Skeletal muscle tissue (tissue), 4 donors: Measurements from ENCODE around the gene ITPK1. TPM values are rescaled to one million over a fixed set of nuclear protein-coding genes. Genes with fewer than 3 reads are reported as not detected.

Experiments
- H3K27ac ChIP-seq: one replicate; pipeline ENCODE4 v1.7.0; 2013; ENCODE audit warnings: mild to moderate bottlenecking, low read depth, low read length, inconsistent platforms
- H3K27me3 ChIP-seq, 3 donors: one replicate each; pipeline ENCODE4 v1.7.0; 2013; ENCODE audit warnings: low read length in 3 of 3; ENCODE audit not compliant: control insufficient read depth in 3 of 3, insufficient read depth in 3 of 3
- H3K36me3 ChIP-seq, 3 donors: one replicate each; pipeline ENCODE4 v1.7.0; 2013; ENCODE audit warnings: low read length in 3 of 3; ENCODE audit not compliant: control insufficient read depth in 3 of 3, insufficient read depth in 3 of 3
- H3K4me1 ChIP-seq, 3 donors: one replicate each; pipeline ENCODE4 v1.7.0; 2013; ENCODE audit warnings: low read length in 3 of 3, mild to moderate bottlenecking in 3 of 3; ENCODE audit not compliant: control insufficient read depth in 3 of 3, insufficient read depth in 3 of 3
- H3K4me3 ChIP-seq, 3 donors: one replicate each; pipeline ENCODE4 v1.7.0; 2013; ENCODE audit warnings: low read length in 3 of 3
- H3K9ac ChIP-seq, 3 donors: one replicate each; pipeline ENCODE4 v1.7.0; 2013; ENCODE audit warnings: low read length in 3 of 3, mild to moderate bottlenecking in 3 of 3, moderate library complexity in 2 of 3, low read depth in 1 of 3
- H3K9me3 ChIP-seq, 3 donors: one replicate each; pipeline ENCODE4 v1.7.0; 2013; ENCODE audit warnings: low read length in 3 of 3; ENCODE audit not compliant: control insufficient read depth in 3 of 3
- total RNA-seq: library from RNA; depleted of rRNA; stranded (reverse); fragments of >200 nt; gene quantifications from one replicate; pipeline ENCODE4 v1.2.3, GENCODE V29; 2014
- donor health status: Osteomylitis.

The ITPK1 gene
- total RNA-seq, 1 donor from 2014 or later, result 4.7 TPM

DNA sequence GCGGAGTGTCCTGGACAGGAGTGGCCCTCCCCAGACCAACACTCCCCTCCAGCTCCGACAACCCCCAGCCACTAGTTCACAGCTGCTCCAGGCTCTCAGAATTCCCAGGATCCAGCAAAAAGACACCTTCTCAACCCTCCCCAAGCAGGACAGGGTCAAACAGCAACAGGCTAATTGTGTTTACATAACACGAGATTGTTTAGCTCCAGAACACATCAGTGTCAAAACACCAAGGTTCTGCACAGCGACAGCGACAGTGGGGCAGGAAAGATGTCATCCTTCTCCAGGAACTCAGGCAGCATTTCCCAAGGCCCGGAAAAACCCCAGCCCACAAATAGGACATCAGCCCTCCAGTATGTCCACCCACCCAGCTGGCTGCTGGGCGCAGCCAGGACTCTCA, 16.5 kb downstream of the ITPK1 start:
- Histone ChIP-seq H3K9me3 (no peaks in the 10 kb centered on the region), H3K27ac (no peak overlapping the region), H3K36me3 (no peaks in the 10 kb centered on the region), H3K4me3 (no peak overlapping the region), H3K9ac (no peak overlapping the region), H3K4me1 (peaks cover 5 to 18% (median 6%) of the 10 kb centered on the region in 3 donors), H3K27me3 (no peaks in the 10 kb centered on the region)

DNA sequence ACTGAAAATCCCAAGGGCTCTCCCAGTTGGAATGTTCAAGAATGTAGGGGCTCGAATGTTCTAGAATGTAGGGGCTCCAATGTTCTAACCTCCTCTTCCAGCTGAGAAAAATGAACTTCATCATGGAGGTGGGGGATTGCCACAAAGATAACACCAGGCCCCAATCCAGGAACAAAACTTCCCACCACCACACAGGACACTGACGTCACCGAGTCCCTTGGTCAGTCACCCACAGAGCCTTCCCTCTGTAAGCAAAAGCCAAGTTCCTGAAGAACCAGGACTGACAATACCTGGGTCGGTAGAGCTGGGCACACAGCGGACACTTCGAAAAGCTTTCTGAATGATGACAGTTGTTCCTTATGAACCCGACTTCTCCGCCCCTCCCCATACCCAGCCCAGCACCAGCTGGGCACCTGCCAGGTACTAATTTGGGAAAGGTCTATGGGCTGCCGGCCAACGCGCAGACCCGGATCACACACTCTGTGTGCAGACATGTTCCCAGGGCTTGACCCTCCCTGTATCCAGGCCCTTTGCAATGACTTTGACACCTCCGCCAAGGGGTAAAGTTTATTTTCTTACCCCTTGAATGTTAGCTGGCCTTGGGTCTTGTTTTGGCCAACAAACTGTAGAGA, 18.9 kb downstream of the ITPK1 start:
- H3K27ac ChIP-seq, result no peak overlapping the region
- peaks cover 11 to 37% (median 17%) of the 10 kb centered on the region in 3 donors for H3K4me1 ChIP-seq
- H3K9me3 ChIP-seq, result no peaks in the 10 kb centered on the region
- H3K9ac ChIP-seq, result peak overlapping the region in 2 of 3 donors; percentile 3 to 14
- H3K4me3 ChIP-seq, result no peak overlapping the region
- no peaks in the 10 kb centered on the region for H3K27me3 ChIP-seq
- H3K36me3 ChIP-seq, result no peaks in the 10 kb centered on the region

DNA sequence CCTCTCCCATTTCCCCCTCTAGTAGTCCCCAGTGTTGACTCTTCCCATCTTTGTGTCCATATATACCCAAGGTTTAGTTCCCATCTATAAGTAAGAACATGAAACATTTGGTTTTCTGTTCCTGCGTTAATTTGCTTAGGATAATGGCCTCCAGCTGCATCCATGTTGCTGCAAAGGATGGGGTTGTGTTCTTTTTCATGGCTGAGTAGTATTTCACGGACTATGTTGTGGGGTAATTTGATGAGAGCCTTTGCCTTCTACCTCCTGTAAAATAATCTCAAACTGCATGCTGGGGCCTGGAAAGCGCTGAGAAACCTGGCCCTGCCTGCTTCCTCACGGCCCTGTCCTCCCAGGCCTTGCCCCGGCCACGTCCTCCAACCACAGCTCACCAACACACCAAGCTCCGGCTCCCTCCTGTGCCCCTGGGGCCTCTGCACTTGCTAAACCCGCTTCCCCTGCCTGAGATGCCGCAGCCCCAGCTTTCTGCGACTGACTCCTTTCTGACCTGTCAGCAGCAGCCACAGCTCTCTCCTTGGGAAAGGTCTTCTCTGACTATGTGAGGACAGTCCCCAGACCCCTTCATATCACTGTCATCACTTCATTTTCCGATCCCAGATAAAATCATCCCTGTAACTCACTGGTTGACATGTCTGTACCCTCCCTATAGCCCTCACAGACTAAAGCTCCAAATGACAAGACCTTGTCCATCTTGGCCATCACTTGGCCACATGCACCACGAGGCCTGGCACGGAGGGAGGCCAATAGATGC, 19.8 kb downstream of the ITPK1 start:
- Histone ChIP-seq H3K4me1 (peaks cover 11 to 44% (median 17%) of the 10 kb centered on the region in 3 donors), H3K4me3 (no peak overlapping the region), H3K27ac (no peak overlapping the region), H3K9ac (peak overlapping the region in 1 of 3 donors; percentile 3), H3K9me3 (no peaks in the 10 kb centered on the region), H3K36me3 (no peaks in the 10 kb centered on the region), H3K27me3 (no peaks in the 10 kb centered on the region)

DNA sequence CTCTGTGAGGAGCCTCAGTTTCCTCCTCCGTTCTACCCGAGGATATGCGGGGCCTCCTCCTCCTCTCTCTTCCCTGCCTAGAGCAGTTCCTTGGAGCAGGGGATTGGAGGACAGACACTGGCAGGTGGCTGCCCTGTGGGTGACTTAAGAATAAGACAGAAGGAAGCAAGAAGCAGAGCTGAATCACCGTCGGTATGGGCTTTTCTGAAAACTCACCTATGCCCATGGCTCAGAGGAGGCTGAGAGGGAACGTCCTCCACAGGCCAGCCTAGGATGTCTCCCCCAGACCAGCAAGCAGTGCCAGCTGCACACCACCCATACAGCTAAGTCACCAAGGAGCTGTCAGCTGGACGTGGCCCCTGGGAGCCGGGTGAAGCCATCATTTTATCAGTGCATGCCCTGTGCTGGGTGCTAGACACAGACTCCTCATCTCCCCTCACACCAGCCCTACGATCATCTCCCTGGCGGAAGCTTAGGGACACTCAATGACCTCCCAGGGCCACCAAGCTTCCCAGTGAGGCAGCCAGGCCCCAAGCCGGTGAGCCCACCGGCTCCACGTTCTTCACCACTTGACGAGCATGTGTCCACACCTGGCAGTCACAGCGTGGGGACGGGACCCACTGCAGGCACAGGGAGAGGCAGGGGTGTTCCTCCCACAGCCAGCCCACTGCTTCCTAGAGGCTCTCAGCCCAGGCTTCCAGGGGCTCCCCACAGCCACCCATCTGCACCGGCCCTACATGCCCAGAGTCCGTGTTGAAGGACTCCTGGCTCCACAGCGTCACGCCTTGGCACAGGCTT, 21.4 kb downstream of the ITPK1 start:
- Histone ChIP-seq H3K4me3 (no peak overlapping the region), H3K4me1 (peaks cover 14 to 44% (median 18%) of the 10 kb centered on the region in 3 donors), H3K36me3 (no peaks in the 10 kb centered on the region), H3K27me3 (no peaks in the 10 kb centered on the region), H3K9me3 (no peaks in the 10 kb centered on the region), H3K9ac (no peak overlapping the region), H3K27ac (no peak overlapping the region)

DNA sequence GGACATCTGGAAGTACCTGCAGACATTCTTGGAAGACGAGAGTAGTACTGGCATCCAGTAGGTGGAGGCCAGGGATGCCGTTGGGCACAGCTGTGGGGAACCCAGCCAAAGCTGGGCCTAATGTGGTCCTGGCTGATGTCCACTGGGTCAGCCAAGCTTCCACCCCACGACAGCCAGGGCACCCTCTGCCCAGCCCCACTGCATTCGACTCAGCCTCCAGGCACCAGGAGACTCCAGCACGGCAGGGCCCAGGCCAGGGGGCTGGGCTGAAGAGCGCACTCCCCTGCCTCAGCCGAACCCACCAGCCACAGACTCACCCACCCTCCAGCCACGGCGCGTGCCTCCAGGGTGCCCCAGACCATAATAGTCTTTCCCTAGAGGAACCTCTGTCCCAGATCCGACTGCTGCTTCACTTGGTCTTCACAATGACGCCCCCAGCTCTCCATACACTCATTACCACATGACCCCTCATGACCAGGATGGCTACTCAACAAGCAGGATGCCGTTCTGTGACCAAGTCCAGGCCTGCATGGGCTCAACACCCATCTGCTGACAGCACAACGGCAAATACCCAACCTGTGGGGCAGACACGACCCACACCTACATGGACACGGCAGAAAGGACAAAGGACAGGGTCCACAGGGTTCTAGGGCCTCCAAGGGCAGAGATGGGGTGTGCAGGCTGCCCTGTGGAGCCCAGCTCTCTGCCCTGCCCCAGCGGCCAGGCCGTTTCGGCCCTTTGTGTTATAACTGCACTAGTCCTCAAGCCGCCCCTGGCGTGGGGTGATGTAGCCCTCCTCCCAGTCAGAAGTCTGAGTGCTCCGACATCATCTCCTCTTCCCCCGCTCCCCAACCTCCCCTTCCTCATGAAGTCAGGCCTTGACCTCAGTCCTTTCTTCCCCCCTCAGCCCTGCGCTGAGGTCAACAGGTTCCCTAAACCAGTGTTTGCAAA, 22.8 kb downstream of the ITPK1 start:
- Histone ChIP-seq H3K27ac (no peak overlapping the region), H3K4me1 (peaks cover 16 to 44% (median 18%) of the 10 kb centered on the region in 3 donors)

DNA sequence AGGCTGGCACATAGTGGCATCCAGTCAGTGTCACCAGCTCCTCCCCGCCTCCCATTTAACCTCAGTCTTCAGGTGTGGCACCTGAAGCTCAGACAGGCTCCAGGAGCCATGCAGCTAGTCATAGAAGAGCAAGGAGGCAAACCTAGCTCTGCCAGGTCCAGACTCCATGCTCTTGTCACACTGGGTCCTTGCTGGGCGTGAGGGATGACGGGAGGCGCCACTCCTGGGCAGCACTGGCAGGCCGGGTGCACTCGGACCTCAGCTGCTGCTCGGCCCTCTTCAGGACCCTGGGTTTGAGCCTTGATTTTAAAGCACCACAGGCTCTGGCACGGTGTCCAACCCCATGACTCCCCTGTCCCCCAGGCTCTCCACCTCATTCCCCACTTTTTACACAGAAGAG, 24.1 kb downstream of the ITPK1 start:
- Histone ChIP-seq H3K9ac (peak overlapping the region in 1 of 3 donors; percentile 16), H3K4me3 (no peak overlapping the region), H3K27me3 (no peaks in the 10 kb centered on the region), H3K9me3 (no peaks in the 10 kb centered on the region), H3K27ac (no peak overlapping the region), H3K36me3 (no peaks in the 10 kb centered on the region), H3K4me1 (peaks cover 12 to 34% (median 14%) of the 10 kb centered on the region in 3 donors)

More for the DNA sequence above, 22.8 kb downstream of the ITPK1 start:
- H3K27me3 ChIP-seq, result no peaks in the 10 kb centered on the region
- H3K36me3 ChIP-seq, result no peaks in the 10 kb centered on the region
- peak overlapping the region in 1 of 3 donors; percentile 16 for H3K9ac ChIP-seq
- H3K9me3 ChIP-seq, result no peaks in the 10 kb centered on the region
- no peak overlapping the region for H3K4me3 ChIP-seq

DNA sequence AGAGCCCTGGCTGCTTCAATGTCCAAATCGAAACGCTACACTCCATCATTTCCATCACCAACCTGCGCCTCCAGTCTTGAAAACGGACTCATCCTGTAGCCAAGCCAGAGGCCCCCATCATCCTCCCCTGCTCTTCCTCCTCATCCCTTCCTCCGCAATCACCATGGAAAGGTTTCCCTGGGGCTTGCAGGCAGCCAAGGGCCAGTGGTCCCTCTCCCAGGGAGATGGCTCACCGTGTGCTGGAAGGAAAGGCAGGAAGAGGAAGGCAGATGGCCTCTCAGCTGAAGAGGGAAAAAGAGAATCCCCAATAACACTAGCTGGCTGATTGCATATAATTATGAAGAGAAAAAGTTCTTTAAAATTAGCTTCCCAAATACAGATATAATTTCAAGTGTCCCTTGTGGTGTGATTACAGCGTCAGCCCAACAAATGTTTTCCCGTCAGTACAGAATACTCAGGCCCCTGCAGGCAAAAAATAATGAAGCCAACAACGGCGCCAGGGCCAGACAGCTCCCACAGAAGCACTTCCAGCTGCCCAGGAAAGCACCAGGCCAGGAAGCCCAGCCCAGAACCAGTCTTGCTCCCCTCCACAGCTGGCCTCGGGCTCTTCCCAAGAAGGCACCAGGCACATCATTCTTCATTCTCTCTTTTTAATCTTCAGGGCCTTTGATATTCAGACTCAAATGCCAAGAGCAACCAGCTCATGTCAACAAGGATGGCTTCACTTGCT, 24.7 kb downstream of the ITPK1 start:
- no peak overlapping the region for H3K4me3 ChIP-seq
- H3K9ac ChIP-seq, result no peak overlapping the region
- H3K36me3 ChIP-seq, result no peaks in the 10 kb centered on the region
- peaks cover 13 to 34% (median 21%) of the 10 kb centered on the region in 3 donors for H3K4me1 ChIP-seq
- no peak overlapping the region for H3K27ac ChIP-seq
- no peaks in the 10 kb centered on the region for H3K27me3 ChIP-seq
- no peaks in the 10 kb centered on the region for H3K9me3 ChIP-seq

DNA sequence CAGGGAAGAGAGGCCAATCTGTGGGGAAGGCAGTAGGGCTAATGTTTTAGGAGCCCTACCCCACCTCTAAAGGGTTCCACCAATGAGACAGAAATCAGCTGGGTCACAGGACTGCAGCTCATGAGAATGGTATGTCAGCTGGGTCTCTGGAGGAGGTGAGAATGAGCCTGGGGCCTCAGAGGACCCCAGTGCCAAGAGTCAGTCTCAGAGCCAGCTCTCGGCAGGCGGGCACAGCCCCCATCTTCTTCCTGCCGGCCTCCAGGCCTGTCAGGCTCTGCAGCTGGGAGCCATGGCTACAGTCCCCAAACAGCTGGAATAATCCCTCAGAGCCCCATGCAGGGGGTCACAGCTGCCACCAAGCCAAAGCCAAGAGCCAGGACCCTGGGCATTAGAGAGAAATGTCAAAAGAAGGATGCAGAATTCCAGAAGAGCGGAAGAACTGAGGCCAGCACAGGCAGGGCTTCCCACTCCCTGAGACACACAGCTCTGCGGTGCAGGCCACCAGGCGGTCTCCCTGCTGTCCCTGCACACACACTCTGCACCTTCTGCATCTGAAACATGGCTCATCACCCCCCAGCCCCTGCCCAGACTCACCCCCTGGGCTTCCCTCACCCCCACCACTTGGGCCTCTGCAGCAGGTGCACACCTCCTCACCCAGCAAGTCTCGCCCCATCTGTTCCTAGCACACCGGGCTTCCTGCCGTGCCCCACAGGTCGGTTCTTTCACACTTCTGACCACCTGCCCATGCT, 26.0 kb downstream of the ITPK1 start:
- Histone ChIP-seq H3K4me1 (peaks cover 13 to 34% (median 21%) of the 10 kb centered on the region in 3 donors), H3K27me3 (no peaks in the 10 kb centered on the region), H3K9me3 (no peaks in the 10 kb centered on the region), H3K4me3 (no peak overlapping the region), H3K36me3 (no peaks in the 10 kb centered on the region), H3K27ac (no peak overlapping the region), H3K9ac (no peak overlapping the region)
